Activated CD8-positive, alpha-beta memory T cell treated with anti-CD3 and anti-CD28 coated beads for 4 hours (primary cell): ENCODE results near the gene TEF.

Experiments used
- DNase-seq, 2 donors: peaks; one replicate each; pipeline ENCODE4 v3.0.0-alpha.2; 2020; ENCODE audit warnings: low read depth in 2 of 2

Gene TEF

DNA sequence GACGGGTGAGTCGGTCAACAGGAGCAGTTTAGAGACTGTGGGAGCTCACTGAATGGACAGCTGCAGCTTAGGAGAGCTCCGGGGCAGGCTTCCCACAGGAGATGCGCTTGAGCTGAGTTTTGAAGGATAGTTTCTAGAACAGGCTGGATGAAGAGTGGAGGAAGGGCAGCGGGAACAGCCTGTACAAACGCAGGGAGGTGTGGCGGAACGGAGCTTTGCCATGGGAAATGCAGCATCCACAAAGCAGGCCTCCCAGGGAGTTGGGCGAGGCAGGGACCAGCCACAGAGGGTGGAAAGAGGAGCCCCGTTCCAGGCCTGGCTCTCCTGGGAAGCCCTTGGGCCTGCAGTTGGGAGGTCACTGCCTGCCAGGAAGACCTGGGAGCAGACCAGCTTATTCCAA lies 26.8 kb upstream of the TEF start:
- no peak for DNase-seq

DNA sequence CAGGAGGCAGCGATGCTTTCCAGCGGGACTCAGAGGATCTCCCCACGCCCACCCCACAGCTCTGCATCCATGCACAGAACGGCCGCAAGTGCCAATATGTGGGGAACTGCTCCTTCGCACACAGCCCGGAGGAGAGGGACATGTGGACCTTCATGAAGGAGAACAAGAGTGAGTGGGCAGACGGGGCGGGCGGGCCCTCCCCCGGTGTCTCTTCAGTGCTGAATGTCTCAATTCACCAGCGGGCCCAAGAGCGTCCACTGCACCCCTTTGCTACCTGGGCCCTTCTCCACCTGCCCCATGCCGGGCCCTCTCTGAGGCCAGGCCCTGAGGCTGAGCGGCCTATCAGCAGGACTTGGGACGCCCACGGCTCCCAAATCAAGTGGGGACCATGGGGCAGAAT lies 25.8 kb upstream of the TEF start:
- no peak for DNase-seq

DNA sequence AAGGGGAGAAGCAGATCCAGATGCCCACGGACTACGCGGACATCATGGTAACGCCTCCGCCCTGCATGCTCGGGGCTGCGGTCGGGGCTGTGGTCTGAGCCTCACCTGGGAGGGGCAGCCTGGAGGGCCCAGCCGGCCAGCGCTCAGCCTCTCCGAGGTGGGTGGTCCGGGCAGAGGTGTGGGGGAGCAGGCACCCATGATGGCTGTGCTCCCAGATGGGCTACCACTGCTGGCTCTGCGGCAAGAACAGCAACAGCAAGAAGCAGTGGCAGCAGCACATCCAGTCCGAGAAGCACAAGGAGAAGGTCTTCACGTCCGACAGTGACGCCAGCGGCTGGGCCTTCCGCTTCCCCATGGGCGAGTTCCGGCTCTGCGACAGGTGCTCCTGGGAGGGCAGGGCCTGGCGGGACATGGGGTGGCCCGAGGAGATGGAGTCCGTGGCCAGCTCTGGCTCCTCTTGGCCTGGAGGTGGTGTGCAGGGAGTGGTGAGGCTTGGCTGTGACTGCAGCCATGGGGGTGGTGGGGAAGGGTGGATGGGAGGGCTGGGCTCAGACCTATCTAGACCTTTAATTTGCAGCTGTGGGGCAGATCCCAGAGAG lies 25.2 kb upstream of the TEF start:
- DNase-seq: no peak

DNA sequence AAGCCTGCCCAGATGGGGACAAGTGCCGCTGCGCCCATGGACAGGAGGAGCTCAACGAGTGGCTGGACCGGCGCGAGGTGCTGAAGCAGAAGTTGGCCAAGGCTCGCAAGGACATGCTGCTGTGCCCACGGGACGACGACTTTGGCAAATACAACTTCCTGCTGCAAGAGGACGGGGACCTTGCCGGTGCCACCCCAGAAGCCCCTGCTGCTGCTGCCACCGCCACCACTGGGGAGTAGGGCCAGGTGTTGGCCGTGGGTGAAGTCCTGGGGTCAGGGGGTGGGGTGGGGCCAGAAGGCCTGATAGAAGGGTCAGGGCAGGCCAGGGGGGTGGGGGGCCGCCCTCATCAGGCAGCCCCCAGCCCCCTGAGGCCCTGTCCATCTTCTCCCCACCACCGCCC lies 24.6 kb upstream of the TEF start:
- no peak for DNase-seq

DNA sequence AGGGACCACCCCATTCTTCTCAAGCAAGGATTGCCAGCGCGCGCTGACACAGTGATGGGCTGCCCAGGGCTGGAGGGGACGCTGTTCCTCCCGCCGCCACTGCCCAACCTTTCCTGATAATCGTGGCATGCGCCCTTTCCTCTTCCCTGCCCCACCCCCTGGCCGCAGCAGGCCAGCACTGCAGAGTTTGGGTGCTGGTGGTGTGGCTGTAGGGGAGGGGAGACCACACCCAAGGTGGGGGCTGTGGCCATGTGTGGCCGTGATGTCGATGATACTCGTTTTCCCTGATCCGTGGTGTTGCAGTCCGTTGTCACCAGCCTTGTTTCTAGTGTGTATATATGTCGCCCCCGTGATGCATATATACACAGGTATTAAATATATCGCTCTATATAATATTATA lies 22.8 kb upstream of the TEF start:
- no peak for DNase-seq

DNA sequence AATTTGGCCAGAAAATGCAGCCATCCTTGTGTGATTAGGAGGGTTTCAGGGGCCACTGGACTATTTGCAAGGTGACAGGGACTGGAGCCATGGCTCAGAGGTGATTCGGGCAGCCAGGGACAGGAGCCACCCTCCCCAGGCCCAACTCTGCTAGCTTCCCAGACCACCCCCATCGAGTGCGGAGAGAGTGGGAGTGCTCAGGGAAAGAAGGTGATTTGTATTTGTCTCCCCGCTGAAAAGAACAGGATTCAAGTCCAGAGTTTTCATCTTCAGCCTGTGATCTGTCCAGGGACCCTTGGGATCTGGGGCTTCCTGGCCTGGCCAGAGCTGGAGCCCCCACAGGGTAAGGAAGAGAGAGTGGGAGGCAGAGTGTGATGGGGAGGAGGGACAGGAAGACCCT lies 22.4 kb upstream of the TEF start:
- DNase-seq: no peak

DNA sequence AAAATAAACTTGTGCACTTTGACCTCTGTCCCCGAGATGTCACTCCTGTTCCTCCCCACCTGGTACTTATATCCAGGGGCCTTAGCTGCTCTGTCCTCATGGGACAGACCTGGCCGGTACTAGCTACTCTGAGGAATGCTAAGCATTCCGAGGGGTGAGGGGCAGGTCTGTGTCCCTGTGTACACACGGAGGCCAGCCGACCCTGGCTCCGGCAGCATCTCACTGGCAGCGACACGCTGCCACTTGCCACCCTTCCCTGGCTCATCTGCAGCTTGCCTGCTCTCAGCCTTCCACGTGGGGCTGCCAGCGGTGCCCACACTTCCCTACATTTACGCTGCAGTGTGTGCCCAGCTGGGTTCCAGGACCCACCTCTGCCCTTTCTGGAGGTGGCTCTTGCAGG lies 21.6 kb upstream of the TEF start:
- DNase-seq: no peak

DNA sequence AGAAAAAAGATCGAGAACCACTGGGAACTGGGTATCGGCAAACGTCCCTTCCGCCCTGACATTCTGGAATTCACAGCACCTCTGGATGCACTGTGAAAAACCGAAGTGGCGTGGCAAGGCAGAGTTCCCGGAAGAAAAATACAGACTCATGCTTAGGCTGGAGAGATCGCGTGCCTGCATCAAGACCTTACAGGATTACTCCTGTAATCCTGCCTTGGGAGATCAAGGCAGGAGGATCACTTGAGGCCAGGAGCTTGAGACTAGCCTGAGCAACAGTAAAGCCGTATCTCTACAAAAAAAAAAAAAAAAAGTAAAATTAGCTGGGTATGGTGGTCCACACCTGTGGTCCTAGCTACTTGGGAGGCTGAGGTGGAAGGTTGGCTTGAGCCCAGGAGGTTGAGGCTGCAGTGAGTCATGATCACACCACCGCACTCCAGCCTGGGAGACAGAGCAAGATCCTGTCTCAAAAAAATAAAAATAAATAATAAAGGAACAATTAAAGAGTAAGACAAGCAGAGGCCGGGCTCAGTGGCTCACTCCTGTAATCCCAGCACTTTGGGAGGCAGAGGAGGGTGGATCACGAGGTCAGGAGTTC lies 19.9 kb upstream of the TEF start:
- DNase-seq: no peak

DNA sequence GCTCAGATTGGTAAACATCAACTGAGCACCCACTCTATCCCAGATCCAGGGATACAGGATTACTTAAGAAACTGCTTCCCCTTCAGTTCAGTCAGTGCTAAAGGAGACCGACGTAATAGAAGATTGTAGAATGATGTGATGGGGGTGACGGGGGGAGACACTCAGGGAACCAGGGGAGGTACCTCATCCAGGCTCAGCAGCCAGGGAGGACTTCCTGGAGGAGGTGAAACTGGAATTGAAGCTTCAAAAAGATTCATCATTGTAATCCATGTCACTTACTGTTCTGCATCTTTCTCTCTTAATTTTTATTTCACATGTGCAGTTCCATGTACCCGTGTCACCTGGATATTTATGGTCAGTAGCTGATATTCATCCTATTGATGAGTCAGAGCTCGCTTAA lies 19.1 kb upstream of the TEF start:
- no peak for DNase-seq

DNA sequence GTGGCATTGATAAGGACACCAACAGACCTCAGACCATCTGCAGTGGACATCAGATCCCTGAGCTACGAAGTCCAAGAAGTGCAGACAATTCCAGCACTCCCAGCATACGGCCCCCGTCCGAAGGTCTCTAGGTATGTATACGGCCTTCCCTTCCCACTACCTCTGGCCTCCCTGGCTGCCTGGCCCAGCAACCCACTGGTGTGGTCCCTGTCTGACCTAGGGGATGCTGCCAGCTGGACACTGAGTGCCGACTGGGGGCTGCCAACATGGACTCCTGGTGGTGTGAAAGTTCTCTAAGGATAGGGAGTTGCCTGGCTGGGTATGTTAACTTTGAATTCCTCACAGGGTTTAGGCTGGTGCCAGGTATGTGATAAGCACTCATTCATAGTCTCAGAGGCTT lies 17.5 kb upstream of the TEF start:
- no peak for DNase-seq

DNA sequence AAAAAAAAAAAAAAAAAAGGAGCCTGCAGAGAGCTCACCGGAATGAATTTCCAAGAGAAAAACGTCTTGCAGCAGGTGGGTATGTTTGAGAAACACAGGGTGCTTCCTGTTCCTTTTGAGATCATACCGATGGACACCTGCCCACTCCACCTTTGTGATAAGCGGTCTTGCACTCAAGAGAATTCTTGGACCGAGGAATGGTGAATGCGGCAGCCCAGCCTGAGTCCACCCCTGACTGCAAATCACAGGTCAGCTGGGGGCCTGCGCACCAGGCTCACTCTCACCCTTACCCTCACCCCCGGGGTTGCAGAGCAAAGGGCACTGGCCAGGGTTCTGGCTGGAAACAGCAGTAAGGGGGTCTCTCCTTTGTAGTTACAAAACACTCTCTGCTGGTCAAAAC lies 16.8 kb upstream of the TEF start:
- no peak for DNase-seq

DNA sequence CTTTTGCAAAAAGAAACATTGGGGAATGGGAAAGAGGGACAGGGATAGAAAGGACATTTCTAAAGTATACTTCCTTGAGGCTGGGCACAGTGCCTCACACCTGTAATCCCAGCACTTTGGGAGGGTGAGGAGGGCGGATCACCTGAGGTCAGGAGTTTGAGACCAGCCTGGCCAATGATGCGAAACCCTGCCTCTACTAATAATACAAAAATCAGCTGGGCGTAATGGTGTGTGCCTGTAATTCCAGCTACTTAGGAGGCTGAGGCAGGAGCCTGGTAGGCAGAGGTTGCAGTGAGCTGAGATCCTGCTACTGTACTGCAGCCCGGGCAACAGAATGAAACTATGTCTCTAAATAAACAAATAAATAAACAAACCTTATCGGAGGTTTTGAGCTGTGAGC lies 16.3 kb upstream of the TEF start:
- no peak for DNase-seq

DNA sequence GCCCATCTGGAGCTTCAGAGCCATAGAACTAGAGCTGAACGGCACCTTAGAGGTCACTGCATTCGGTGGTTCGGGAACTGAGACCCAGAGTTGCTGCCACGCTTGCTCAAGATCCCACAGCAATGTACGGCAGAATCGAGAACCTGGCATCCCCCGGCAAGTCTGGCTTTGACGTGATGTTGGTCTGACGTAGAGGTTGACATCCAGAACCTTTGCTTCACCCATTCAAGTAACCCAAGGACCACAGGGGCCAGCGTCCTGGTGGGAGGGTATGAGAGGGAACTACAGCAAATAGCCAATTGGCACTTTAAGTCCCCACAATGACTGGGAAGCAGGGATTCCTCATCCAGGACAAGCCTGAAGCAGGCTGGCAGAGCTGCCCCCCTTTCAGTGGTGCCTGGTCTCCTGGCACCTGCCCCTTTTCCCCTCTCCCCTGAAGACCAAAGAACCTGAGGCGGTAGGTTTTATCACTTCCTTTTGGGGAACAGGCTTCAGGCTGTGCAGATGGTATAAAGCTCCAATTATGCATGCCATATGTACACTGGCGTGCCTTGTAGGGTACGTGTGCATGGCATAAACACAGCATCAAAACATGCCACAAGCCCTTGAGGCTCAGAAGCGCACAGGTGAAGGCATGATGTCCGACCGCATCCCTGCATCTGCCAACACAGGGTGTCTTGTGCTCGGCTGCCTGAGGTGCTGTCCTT lies 15.3 kb upstream of the TEF start:
- DNase-seq: no peak

DNA sequence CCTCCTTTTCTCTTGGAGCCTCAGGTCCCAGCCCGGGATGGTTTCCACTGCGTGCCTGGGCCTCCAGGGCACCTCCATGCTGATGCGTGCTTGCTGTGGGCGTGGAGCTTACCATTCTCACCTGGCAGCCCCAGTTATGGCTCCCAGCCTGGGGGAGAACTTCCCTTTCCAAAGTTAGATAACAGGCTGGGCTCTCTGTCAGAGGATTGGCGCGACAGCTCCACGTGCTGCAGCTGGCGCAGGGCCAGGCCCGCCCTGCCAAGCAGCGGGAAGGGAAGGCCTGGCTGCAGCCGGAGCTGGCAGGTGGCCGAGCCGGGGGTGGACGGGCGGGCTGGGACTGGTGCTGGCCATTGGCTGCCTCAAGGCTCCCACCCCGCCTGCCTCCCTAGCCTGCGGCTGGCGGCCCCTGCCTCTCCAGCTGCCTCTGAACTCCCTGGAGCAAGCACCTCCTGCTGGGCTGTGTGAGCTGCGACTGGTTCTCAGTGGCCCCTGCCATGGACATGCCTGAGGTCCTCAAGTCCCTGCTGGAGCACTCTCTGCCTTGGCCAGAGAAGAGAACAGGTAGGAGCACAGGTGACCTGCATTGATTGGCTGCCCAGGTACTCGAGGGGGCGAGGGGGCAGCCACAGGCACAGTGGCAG lies 14.6 kb upstream of the TEF start:
- DNase-seq: no peak

DNA sequence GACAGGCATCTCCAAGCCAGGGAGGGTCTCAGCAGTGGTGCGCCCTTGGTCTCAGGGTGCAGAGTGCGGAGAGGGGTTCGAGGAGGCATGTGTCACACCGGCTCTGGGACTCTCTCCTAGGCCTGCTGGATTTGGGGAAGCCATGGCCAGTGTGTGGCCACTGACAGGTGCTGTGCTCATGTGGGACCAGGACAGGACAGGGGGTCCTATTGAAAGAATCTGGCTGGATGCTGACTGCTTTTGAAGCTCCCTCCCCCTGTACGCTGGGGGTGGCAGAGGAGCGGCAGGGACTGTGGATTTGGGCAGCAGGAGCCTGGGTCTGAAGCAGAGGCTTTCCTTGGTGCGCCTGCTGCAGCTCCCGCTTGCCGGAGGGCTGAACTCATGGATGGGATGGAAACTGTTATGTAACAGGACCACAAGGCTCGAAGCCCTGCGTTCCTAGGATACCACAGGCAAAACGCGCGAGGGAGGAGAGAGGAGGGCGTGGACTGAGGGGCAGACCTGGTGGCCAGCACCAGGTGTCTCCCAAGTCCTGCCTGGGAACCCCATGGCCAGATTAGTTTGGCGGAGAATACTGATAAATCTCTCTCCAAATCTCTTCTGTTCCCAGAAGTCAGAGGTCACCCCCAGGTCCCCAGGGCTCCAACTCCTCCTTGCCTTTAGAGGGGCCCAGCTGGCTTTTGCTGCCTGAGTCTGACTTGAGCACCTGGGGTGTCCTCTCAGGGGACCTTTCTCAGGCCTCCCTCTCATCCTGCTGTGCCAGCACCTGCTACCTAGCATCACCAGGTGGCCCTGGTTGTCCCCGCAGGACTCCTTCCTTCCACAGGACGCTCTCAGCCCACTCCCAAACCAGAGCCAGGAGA lies 13.8 kb upstream of the TEF start:
- no peak for DNase-seq

DNA sequence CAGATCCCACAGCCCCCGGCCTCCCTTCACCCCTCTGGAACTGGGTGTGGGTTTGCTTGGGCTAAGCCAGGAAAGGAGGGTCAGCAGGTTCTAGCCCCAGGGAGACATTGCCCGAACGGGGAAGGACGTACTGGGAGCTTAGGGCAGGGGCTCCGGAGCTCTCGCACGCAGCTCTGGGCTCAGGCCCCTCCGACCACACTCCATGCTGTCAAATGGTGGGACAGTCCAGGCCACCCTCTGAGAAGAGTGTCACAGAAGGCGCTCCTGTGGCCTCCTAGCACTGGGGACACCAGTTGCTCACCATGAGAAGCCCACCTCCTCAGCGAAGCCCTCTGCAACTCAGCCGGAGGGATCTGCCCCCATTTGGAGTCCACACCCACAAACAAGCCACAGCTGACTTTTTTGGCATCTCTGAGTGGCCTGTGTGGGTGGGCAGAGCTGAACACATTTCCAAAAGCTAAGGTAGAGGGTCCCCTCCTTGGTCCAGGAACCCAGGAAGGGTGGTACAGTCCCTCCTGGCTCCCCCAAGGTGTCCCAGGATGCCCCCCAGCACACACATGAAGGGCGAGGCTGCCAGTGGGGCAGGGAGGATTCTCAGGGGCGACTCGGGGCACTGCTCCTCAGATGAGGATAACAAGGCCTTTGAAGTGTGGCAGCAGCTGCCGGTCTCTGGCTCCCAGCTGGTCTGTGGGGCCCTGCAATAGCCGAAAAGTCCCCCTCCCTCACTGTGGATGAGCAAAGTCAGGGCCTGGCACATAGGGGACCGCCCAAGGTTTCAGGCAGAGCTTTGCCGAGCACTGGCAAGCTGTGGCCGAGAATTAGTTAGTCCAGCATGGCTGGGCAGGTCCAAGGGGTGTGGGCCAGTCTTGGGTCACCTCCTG lies 13.0 kb upstream of the TEF start:
- no peak for DNase-seq

DNA sequence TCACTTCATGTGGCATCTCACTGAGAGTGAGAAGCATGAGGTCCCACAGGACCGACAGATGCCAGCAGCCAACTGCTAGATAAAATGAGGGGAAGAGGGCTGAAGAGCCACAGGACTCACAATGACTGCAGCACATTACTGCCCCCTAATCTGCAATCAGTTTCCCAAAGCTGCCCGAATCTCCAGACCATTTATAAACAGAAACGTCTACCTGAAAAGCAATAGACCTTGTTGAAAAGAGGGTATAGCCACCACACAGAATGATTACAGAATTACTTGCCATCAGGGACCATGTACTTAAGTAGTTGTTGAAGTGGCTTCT lies 12.4 kb upstream of the TEF start:
- DNase-seq: no peak

DNA sequence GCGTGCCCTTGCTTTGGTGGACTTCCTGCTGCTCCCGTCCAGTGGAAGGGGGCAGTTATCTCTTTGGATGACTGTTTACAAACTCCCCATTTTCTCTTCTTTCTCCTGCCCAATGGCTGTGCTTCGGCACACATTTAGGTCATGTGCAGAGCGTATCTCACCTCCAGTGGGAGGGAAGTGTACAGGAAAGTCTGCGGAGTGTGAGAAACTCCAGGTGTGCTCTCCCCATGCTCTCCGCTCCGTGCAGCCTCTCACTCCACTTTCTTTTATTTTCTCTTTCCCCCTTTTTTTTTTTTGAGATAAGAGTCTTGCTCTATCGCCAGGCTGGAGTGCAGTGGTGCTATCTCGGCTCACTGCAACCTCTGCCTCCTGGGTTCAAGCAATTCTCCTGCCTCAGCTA lies 11.9 kb upstream of the TEF start:
- no peak for DNase-seq

DNA sequence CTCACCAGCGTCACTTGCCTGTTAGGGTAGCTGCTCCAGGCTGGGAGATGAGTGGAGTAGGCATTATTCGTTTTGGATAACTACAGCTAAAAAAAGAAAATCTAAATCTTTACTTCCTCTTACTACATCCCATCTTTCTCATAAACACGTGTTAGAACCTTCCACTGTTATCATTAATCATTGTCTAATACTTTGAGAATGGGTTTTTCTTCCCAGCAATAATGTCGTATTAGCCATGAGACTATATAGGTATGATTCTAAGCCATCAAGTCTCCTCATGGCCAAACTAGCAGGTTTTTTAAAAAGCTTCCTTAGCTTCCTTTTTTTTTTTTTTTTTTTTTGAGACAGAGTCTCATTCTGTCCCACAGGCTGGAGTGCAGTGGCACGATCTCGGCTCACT lies 3.9 kb upstream of the TEF start:
- no peak for DNase-seq

DNA sequence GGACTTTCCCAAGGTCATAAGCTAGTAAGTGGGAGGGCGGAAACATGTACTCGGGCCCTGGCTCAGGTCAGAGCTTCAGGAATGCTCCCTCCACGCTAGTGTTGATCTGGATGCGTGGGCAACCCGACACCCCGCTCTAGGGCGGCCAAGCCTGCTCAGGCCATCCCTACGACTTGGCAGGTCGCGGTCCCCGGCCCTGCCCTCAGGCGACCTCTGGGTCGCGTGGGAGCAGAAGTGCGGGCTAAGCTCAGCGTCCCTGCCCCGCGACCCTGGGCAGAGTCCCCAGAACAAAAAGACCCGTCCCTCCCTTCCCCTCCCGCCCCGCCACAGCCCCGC lies 781 bp upstream of the TEF start:
- no peak for DNase-seq

DNA sequence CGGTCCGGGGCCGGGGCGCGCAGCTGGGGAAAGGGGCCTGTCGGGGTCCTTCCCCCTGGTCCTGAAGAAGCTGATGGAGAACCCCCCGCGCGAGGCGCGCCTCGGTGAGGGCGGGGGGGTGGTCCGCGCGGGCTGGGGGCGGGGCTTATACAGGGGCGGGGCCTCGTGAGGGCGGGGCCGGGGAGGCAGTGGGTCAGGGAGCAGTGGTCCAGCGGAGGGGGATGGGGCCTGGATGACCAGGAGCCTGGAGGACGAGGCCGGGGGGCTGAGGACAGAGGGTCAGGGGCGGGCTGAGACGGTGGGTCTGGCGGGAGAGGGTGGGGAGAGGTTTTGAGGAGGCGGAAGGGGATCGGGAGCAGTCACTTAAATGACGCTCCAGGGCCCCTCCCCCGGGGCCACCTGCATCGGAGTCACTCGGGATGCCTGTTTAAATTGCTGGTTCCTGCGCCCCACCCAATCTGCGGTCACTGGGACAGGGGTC lies 396 bp downstream of the TEF start:
- DNase-seq: peak; percentile 21 to 31
